BLaER1 (cell line): ENCODE data around the gene HSF2.

Source experiments
- H3K27ac ChIP-seq: shearing (Covaris generic); formaldehyde crosslinking; 2 replicates; pipeline ENCODE4 v1.8.1; 2022
- H3K27me3 ChIP-seq: shearing (Covaris generic); formaldehyde crosslinking; 2 replicates; pipeline ENCODE4 v1.8.1; 2022
- H3K36me3 ChIP-seq: shearing (Covaris generic); formaldehyde crosslinking; 2 replicates; pipeline ENCODE4 v1.8.1; 2022
- H3K4me1 ChIP-seq: shearing (Covaris generic); formaldehyde crosslinking; 2 replicates; pipeline ENCODE4 v1.8.1; 2022
- H3K4me2 ChIP-seq: shearing (Covaris generic); formaldehyde crosslinking; 2 replicates; pipeline ENCODE4 v1.8.1; 2022
- H3K4me3 ChIP-seq: shearing (Covaris generic); formaldehyde crosslinking; 2 replicates; pipeline ENCODE4 v1.8.1; 2022
- H3K9ac ChIP-seq: shearing (Covaris generic); formaldehyde crosslinking; 2 replicates; pipeline ENCODE4 v1.8.1; 2022
- H3K9me3 ChIP-seq: shearing (Covaris generic); formaldehyde crosslinking; 2 replicates; pipeline ENCODE4 v1.8.1; 2022
- H4K20me1 ChIP-seq: shearing (Covaris generic); formaldehyde crosslinking; 2 replicates; pipeline ENCODE4 v1.8.1; 2022
- Cebpa-rat ChIP-seq: shearing (Covaris generic); IDR thresholded peaks from 2 replicates; pipeline ENCODE4 v1.8.1; 2022

HSF2 gene

DNA sequence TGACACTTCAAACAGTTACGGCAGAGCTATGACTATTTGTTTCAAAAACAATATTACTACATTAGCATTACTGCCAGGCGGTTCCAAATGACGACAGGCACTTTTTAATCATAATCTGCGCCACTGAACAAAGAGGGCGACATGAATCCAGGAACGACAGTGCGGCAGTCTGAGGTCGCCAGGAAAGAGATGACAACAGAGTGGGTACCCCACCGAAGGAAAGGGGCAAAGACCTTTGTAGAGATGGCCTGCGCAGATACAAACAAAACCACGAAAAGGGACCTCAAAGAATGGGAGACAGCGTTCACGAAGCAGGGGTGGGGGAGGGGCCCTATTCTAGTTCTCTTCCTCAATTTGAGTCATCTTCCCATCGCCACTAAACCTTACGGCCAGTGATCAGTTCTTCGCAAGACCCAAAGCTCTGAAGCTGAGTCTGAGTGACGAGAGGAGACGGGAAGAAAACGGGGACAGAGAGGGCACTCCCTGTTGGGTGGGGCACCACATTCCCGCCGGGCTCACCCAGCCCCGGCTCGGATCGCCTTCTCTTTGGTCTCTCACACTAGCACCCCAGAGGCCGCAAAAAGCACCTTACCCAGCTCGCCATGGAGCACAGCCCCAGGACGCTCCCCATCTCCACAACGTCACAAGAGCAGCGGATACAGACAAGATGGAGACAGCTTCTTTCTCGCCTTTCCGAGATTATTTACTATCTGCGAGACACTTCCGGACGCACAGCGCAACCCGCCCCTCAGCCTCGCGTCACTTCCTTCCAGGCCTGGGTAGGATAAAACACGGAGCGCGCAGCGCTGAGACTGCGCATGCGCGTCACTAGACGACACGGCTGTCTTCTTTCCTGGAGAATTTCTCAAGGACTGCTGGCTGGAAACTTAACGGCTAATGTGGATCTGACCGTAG, 71.9 kb downstream of the HSF2 start, which contains the start of gene SERINC1:
SERINC1 (minus strand) TSS at position 701 of the 915 bp plus-strand sequence; CDS start at position 631, 70 bp downstream.
- Histone ChIP-seq H3K4me3 (peak within 1 kb of the TSS; percentile 86), H3K9ac (peak within 1 kb of the TSS; percentile 92), H3K27me3 (no peaks in the 10 kb centered on the region), H4K20me1 (peaks cover 51% of the 10 kb centered on the region), H3K9me3 (no peaks in the 10 kb centered on the region), H3K36me3 (peaks cover 23% of the 10 kb centered on the region), H3K4me2 (peak within 1 kb of the TSS; percentile 83), H3K4me1 (peaks cover 22% of the 10 kb centered on the region), H3K27ac (peak within 1 kb of the TSS; percentile 86)
- no peak for TF ChIP-seq Cebpa-rat

DNA sequence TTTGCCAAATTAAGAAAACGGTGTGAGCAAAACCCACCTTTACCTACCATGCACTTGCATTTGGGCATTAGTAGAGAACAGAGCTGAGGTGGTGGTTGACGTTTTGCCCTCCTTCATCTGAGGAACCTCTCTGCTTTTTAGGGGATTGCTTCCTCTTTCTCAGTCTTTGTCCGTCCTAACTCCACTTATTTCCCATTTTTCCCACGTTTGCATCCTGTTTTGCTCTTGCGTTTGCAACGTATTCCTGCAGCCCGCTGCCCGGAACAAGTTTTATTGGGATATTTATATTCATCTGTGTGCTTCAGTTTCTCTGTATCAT, 72.5 kb downstream of the HSF2 start:
- Histone ChIP-seq H3K4me2 (peak overlapping the region; percentile 78), H3K27me3 (no peaks in the 10 kb centered on the region), H4K20me1 (peaks cover 45% of the 10 kb centered on the region), H3K9me3 (no peaks in the 10 kb centered on the region), H3K27ac (peak overlapping the region; percentile 86), H3K4me3 (peak overlapping the region; percentile 86), H3K4me1 (peaks cover 22% of the 10 kb centered on the region), H3K36me3 (peaks cover 17% of the 10 kb centered on the region), H3K9ac (peak overlapping the region; percentile 92)
- TF ChIP-seq Cebpa-rat = no peak

DNA sequence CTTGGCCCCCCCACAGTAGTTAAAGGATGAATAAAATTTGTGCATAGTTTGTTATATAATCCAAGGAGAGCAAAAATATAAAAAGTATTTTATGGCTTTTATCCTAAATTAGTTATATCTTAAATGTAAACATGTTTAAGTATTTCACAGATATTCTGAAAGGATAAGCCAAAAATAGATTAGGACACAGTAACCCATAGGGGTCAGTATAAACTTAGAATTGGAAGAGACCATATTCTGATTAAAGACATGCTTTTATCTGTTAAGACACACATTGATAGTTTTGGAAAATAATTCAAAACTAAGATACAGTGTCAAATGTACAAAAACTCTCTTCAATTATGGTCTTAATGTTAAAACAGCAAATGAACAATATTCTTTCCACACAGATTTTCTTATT, 76.7 kb downstream of the HSF2 start:
- no peak overlapping the region for H3K27ac ChIP-seq
- no peak overlapping the region for H3K4me2 ChIP-seq
- no peaks in the 10 kb centered on the region for H3K9me3 ChIP-seq
- no peak overlapping the region for H3K4me3 ChIP-seq
- TF ChIP-seq Cebpa-rat = no peak
- peaks cover 3% of the 10 kb centered on the region; the same call in 1 of the 2 replicates for H4K20me1 ChIP-seq
- H3K9ac ChIP-seq = no peak overlapping the region
- peaks cover 8% of the 10 kb centered on the region for H3K4me1 ChIP-seq
- no peaks in the 10 kb centered on the region for H3K36me3 ChIP-seq
- H3K27me3 ChIP-seq = no peaks in the 10 kb centered on the region

GRCh38 chr6:122482750-122483080, 83.3 kb downstream of the HSF2 start:
- Histone ChIP-seq H3K4me3 (no peak overlapping the region), H3K27ac (no peak overlapping the region), H3K4me2 (no peak overlapping the region), H3K36me3 (no peaks in the 10 kb centered on the region), H4K20me1 (no peaks in the 10 kb centered on the region), H3K9ac (no peak overlapping the region), H3K4me1 (no peaks in the 10 kb centered on the region), H3K27me3 (no peaks in the 10 kb centered on the region), H3K9me3 (no peaks in the 10 kb centered on the region)
- no peak for TF ChIP-seq Cebpa-rat
